Measurements from ENCODE around the gene WNT6.

The WNT6 gene

DNA sequence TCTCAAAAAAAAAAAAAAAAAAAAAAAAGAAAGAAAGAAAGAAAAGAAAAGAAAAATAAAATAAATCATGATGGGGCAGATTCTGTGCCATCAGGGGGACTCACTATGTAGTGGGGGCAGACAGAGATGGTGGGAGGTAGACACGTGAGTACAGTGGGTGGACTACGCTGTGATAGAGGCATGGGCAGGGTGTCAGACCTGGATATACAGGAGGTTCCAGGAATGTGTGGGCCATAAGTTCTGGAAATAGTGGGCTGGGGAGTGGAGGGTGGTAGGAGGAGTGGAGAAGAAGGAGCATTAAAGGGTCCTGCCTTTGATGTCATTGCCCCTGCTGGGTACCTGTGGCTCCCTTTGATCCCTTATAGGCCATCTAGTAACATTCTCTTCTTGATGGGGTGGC is 8.8 kb upstream of the WNT6 start:
- Histone ChIP-seq H2AFZ (ENCODE audit: low read depth, low read length, severe bottlenecking) (no peak overlapping the region), H4K20me1 (ENCODE audit: low read depth, low read length) (no peaks in the 10 kb centered on the region), H3K36me3 (ENCODE audit: low read length) (no peaks in the 10 kb centered on the region), H3K79me2 (ENCODE audit: insufficient read depth, low read length) (no peaks in the 10 kb centered on the region), H3K9ac (ENCODE audit: low read length) (no peak overlapping the region), H3K27ac (ENCODE audit: low read depth, low read length) (no peak overlapping the region), H3K4me2 (ENCODE audit: low read depth, low read length, poor library complexity, severe bottlenecking) (no peak overlapping the region), H3K4me3 (ENCODE audit: insufficient read depth, low read length, poor library complexity, severe bottlenecking) (no peak overlapping the region), H3K9me3 (ENCODE audit: insufficient read depth, low read length) (no peaks in the 10 kb centered on the region), H3K27me3 (ENCODE audit: low read length) (no peaks in the 10 kb centered on the region), H3F3A (ENCODE audit: insufficient read depth) (no peaks in the 10 kb centered on the region), H3K9me2 (replicated peaks; ENCODE audit: insufficient read depth, low read length) (no peaks in the 10 kb centered on the region)
- TF ChIP-seq, protein P1, sequence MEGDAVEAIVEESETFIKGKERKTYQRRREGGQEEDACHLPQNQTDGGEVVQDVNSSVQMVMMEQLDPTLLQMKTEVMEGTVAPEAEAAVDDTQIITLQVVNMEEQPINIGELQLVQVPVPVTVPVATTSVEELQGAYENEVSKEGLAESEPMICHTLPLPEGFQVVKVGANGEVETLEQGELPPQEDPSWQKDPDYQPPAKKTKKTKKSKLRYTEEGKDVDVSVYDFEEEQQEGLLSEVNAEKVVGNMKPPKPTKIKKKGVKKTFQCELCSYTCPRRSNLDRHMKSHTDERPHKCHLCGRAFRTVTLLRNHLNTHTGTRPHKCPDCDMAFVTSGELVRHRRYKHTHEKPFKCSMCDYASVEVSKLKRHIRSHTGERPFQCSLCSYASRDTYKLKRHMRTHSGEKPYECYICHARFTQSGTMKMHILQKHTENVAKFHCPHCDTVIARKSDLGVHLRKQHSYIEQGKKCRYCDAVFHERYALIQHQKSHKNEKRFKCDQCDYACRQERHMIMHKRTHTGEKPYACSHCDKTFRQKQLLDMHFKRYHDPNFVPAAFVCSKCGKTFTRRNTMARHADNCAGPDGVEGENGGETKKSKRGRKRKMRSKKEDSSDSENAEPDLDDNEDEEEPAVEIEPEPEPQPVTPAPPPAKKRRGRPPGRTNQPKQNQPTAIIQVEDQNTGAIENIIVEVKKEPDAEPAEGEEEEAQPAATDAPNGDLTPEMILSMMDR (IDR thresholded peaks at IDR 0.05; ENCODE audit: insufficient read depth, low read length, poor library complexity, severe bottlenecking) = no peak
- TF ChIP-seq EZH2phosphoT487 (conservative IDR thresholded peaks at IDR 0.05; ENCODE audit: low read length) = no peak

- no peak overlapping the region for H2AFZ ChIP-seq (ENCODE audit: low read depth, low read length, severe bottlenecking)
- no peak for TF ChIP-seq EZH2phosphoT487 (conservative IDR thresholded peaks at IDR 0.05; ENCODE audit: low read length)
- TF ChIP-seq, protein P1 (IDR thresholded peaks at IDR 0.05; ENCODE audit: insufficient read depth, low read length, poor library complexity, severe bottlenecking) = no peak
- no peaks in the 10 kb centered on the region for H3K9me2 ChIP-seq (replicated peaks; ENCODE audit: insufficient read depth, low read length)
- H3K4me3 ChIP-seq (ENCODE audit: insufficient read depth, low read length, poor library complexity, severe bottlenecking) = no peak overlapping the region
- no peaks in the 10 kb centered on the region for H3K9me3 ChIP-seq (ENCODE audit: insufficient read depth, low read length)
- H3K4me2 ChIP-seq (ENCODE audit: low read depth, low read length, poor library complexity, severe bottlenecking) = no peak overlapping the region
- H3K36me3 ChIP-seq (ENCODE audit: low read length) = no peaks in the 10 kb centered on the region
- H3K27me3 ChIP-seq (ENCODE audit: low read length) = no peaks in the 10 kb centered on the region
- H3K9ac ChIP-seq (ENCODE audit: low read length) = no peak overlapping the region
- H3K79me2 ChIP-seq (ENCODE audit: insufficient read depth, low read length) = no peaks in the 10 kb centered on the region
- no peaks in the 10 kb centered on the region for H4K20me1 ChIP-seq (ENCODE audit: low read depth, low read length)
- no peaks in the 10 kb centered on the region for H3F3A ChIP-seq (ENCODE audit: insufficient read depth)
- no peak overlapping the region for H3K27ac ChIP-seq (ENCODE audit: low read depth, low read length)
These were observed 8.3 kb upstream of the WNT6 start for GRCh38 chr2:218851286-218851685.

DNA sequence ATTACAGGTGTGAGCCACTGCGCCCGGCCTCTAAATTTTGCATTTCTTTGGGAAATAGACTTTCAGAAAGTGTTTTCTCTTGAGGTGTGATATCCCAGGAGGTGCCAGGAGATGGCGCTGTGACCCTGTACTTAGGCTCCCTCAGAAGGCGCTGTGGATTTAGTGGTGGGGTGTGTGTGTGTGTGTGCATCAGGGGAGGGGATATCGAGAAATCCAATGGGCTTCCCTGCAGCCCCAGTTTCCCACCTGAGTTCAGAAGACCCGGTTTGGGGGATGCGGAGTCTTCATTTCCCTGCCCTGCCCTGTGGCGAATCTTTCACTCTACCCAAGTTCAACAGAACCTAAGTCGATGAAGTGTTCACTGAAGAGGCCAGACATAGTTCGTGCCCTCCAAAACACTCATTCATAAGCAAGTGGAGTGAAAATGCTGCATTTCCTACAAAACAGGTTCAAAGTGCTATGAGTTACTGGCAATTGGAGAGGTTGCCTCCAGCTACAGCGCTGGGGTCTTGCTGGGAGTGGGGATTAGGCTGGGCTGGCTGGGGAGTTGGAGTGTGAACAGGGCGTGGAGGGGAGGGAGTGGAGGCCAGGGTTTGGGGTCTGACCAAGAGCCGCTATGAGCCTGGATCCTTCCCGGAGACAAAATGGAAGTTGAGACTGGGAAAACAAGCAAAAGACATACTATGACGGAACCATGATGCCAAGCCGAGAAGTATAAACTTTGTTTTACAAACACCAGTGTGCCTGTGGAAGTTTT is 6.5 kb upstream of the WNT6 start:
- TF ChIP-seq, protein P1 (IDR thresholded peaks at IDR 0.05; ENCODE audit: insufficient read depth, low read length, poor library complexity, severe bottlenecking) = peak; percentile 77
- no peak for TF ChIP-seq EZH2phosphoT487 (conservative IDR thresholded peaks at IDR 0.05; ENCODE audit: low read length)
- Histone ChIP-seq H3F3A (ENCODE audit: insufficient read depth) (no peaks in the 10 kb centered on the region), H4K20me1 (ENCODE audit: low read depth, low read length) (no peaks in the 10 kb centered on the region), H3K9ac (ENCODE audit: low read length) (no peak overlapping the region), H3K79me2 (ENCODE audit: insufficient read depth, low read length) (no peaks in the 10 kb centered on the region), H2AFZ (ENCODE audit: low read depth, low read length, severe bottlenecking) (no peak overlapping the region), H3K27ac (ENCODE audit: low read depth, low read length) (no peak overlapping the region), H3K27me3 (ENCODE audit: low read length) (no peaks in the 10 kb centered on the region), H3K9me3 (ENCODE audit: insufficient read depth, low read length) (no peaks in the 10 kb centered on the region), H3K9me2 (replicated peaks; ENCODE audit: insufficient read depth, low read length) (no peaks in the 10 kb centered on the region), H3K4me2 (ENCODE audit: low read depth, low read length, poor library complexity, severe bottlenecking) (no peak overlapping the region), H3K36me3 (ENCODE audit: low read length) (no peaks in the 10 kb centered on the region), H3K4me3 (ENCODE audit: insufficient read depth, low read length, poor library complexity, severe bottlenecking) (no peak overlapping the region)
